Fibroblast of skin of back (primary cell): ENCODE measurements around the gene LIPM. TPM values are rescaled to one million over a fixed set of nuclear protein-coding genes. Genes with fewer than 3 reads are reported as not detected.

ENCODE experiments used
- DNase-seq: peaks from one replicate; pipeline ENCODE4 v3.0.0-alpha.2; 2013
- polyA plus RNA-seq, 2 experiments: library from polyadenylated mRNA; unstranded; fragments of 120-200 nt; gene quantifications; one replicate each; pipeline ENCODE4 v1.2.1, GENCODE V29; 2013; ENCODE audit not compliant: insufficient read length in 2 of 2

LIPM gene
- not detected for polyA plus RNA-seq (2013, experiment 1 of 2; ENCODE audit: insufficient read length)
- not detected for polyA plus RNA-seq (2013, experiment 2 of 2; ENCODE audit: insufficient read length)

DNA sequence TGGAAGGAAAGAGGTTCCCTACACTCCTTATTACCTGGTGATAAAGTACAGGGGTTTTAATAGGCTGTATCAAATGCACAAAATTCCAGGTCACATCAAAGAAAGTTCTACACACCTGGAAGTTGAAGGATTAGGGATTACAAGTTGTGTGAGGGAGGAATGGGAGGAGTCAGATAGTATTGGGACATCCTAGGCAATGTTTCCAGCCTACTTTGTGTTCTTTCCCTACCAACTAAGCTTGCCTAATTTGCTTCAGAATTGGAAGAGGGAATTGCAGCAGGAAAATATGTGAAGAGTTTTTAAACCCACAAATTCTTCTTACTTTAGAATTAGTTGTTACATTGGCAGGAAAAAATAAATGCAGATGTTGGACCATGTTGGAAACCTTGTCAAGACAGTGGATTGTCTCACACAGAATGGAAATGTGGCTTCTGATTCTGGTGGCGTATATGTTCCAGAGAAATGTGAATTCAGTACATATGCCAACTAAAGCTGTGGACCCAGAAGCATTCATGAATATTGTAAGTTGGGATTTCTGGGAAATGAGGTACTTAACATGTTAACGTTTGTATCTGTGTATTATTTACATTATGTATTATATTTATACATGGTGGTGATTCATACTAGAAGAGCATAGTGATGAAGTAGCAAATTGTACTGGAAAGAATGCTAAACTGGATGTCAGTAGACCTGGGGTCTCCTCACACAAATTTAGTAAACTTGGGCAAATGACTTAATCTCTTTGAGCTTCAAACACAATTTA lies at the start of gene LIPM:
TSS of gene LIPM (plus strand) at position 208 of the 763 bp plus-strand sequence. CDS start at position 375, 167 bp downstream.
- no peak for DNase-seq

DNA sequence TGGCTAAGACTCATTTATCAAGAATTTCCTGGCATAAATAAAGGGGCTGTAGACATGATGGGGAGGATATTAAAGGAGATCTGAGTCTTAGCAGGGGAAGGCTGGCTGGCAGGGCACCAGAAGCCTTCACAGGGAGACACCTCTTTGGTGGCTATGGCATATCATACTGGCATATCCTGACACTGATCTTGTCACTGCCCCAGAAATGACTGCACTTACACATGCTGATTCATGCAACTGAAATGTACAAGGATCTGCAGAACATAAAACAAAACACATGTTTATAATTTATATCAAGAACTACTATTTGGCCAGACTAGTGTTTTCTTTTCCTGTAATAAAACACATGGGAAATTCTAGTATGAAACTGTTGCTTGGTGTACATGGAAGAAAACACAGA lies 48.2 kb upstream of the LIPM start:
- peak; percentile 84 for DNase-seq

DNA sequence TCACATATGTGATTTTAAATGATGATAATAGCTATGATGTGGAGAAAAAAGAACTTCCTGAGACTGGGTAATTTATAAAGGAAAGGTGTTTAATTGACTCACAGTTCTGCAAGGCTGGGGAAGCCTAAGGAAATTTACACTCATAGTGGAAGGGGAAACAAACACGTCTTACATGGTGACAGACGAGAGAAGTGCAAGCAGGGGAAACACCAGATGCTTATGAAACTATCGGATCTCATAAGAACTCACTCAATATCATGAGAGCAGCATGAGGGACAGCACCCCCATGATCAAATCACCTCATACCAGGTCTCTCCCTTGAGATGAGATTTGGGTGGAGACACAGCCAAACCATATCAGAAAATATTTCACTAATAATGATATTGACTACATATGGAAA lies 46.8 kb upstream of the LIPM start:
- DNase-seq: no peak

GRCh38 chr10:88756660-88757059 lies 45.9 kb upstream of the LIPM start:
- no peak for DNase-seq

GRCh38 chr10:88759366-88760101 lies 43.0 kb upstream of the LIPM start, which contains the start of gene LIPN:
Gene LIPN, plus strand, starts transcription at chr10:88760020. Its CDS starts 1,386 bp downstream, at chr10:88761406.
- DNase-seq: no peak

GRCh38 chr10:88762906-88763305 lies 39.6 kb upstream of the LIPM start:
- no peak for DNase-seq

DNA sequence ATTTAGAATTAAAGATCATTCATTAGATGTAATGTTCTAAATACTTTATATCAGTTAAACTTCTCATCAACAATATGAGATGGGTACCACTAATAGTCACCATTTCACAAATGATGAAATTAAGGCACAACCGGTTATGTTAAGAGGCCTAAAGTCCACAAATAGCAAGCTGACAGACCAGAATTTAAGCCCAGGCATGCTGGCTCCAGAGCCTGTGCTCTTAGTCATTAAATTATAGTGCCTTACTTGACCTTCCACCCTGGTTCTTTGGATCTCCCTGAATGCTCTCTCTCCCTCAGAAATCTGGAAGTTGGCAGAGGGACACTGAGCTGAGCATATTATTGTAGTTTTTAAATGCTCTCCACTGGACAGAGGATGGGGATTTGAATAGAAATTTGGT lies 39.1 kb upstream of the LIPM start:
- no peak for DNase-seq

GRCh38 chr10:88764110-88764509 lies 38.4 kb upstream of the LIPM start:
- DNase-seq: no peak

GRCh38 chr10:88765816-88766215 lies 36.7 kb upstream of the LIPM start:
- no peak for DNase-seq

GRCh38 chr10:88769384-88769783 lies 33.1 kb upstream of the LIPM start:
- no peak for DNase-seq

GRCh38 chr10:88781206-88781605 lies 21.3 kb upstream of the LIPM start:
- DNase-seq: no peak

GRCh38 chr10:88782222-88782621 lies 20.3 kb upstream of the LIPM start:
- no peak for DNase-seq

DNA sequence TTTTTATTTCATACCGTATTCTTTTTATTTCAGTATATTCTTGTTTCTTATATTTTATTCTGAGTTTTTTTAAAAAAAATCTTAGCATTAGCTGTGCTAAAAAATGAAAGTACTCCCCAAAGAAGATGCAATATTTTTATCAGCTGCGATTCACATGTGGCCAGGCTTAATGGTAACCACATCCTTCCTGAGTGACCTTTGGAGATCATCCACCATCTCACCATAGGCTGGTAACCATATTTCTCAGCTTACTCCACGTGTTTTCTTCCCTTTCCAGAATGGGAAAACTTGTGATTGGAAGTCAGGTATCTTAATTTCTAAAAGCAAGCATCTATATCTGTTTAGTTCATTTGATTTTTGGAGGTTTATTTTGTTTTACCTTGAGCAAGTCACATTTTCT lies 18.8 kb upstream of the LIPM start:
- DNase-seq: no peak

GRCh38 chr10:88786032-88786770 lies 16.3 kb upstream of the LIPM start:
- DNase-seq: no peak

DNA sequence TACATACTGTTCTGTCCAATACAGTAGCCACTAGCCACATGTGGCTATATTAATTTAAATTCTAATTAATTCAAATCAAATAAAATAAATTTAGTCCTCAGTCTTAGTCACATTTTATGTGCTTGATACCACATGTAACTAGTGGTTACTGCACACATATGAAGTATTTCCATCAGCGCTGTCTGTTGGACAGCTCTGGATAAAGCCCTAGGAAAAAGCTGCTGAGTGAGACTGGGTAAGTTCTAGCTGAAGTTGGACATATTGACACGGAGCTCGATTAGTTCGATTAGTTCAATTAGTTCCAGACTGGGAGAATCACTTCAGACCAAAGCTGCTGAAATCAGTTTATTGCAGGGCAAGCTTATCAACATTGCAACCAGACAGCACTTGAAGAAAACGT lies 15.1 kb upstream of the LIPM start:
- DNase-seq: no peak

DNA sequence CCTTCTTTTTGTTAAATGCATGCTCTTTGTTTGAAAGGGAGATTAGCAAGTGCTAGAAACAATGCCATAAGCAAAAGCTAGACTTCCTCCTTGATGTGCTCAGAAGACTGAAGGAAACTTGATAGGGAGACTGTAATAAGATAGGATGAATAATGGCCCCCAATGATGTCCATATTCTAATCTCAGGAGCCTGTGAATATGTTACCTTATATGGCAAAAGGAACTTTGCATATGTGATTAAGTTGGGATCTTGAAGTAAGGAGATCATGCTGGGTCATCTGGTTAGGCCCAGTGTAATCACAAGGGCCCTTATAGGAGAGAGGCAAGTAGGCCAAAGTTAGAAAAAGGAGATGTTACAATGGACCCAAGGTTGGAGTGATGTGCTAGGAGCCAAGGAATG lies 13.6 kb upstream of the LIPM start:
- DNase-seq: no peak

- DNase-seq: peak; percentile 35
Measured at GRCh38 chr10:88791924-88792323, 10.6 kb upstream of the LIPM start.

DNA sequence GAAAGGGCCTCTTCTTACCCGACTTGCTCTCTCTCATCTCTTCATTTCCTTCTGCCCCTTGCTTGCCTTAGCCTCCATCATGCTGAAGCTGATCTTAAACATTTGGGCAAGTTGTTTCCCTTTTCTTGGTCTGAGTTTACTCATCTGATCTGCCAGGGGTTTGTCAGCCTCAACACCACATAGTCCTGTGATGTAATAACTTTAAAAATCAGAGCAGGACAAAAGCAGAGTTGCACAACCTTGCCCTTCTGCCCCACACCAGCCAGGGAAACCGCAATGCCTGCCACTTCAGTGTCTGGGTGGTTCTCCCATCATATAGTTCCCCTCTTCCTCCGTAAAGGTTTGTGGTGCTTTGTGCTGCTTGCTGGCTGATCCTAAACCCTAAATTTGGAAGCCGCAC lies 9.9 kb upstream of the LIPM start:
- DNase-seq: no peak

- peak; percentile 60 for DNase-seq
Measured at GRCh38 chr10:88793712-88794299, 8.7 kb upstream of the LIPM start.

DNA sequence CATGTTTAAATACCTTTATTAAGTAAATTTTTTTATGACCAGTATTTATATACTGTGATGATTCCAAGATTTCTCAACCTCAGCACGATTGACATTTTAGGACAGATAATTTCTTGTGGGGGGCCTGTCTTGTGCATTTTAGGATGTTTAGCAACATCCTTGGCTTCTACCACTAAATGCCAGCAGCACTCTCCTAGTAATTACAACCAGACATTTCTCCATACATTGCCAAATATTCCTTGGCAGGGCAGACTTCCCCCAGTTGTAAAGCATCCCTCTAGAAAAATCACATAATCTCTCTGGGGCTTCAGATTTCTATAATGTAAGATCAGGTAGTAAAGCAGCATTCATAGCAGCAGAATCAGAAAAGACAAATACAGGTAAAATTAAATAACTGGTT lies 7.8 kb upstream of the LIPM start:
- no peak for DNase-seq

- DNase-seq: peak; percentile 66
Measured at GRCh38 chr10:88800152-88801125, 2.1 kb upstream of the LIPM start.
